Measurements from ENCODE around the gene BPIFA1. TPM values are rescaled to one million over a fixed set of nuclear protein-coding genes. Genes with fewer than 3 reads are reported as not detected.

Gene BPIFA1
- total and polyA plus RNA-seq, 9 of the 15 experiments (the other 6 are each of a cell fraction or from before 2014, with no cell fraction given), result not detected

DNA sequence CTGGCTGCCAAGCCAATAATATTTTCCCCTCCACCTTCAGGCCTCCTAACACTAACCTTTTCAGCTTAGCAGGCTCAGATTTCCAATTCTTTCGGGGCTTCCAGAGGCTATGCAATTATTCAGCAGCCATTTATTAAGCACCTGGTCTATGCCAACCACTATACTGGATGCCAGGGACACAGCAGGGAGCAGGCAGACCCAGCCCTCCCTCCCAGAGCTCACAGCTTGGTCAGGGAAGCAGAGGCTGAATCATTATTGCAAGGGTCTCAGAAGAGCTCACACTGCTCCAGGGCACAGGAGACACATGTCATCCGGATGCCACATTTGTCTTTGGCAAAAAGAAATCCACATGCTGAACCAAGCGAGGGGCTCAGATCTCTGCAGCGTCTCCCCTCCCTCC lies 48.5 kb downstream of the BPIFA1 start:
- H3K4me1 ChIP-seq (replicated peaks in 1 of 2; ENCODE audit: control insufficient read depth in 2 of 2, insufficient read depth in 2 of 2, low read length in 2 of 2), result no peaks in the 10 kb centered on the region
- no peak overlapping the region for H2AFZ ChIP-seq (ENCODE audit: low read depth, low read length)
- in situ Hi-C loops (cut with MboI), result no loop called here
- ChIA-PET POLR2A (interaction anchor here (1.2 kb wide), 1 partner anchor 70 kb away, joined by 5 read pairs; no protein-coding TSS in a partner anchor), CTCF (ENCODE audit: low intra/inter-chr PET ratio) (no interaction called here)
- intact Hi-C loops (cut with micrococcal nuclease), result no loop called here
- no peak overlapping the region for H3K9ac ChIP-seq (ENCODE audit: insufficient read depth in 1 of 2, low read depth in 2 of 2, low read length in 2 of 2)
- no peak overlapping the region for H3K4me2 ChIP-seq (ENCODE audit: insufficient read depth, low read length)
- H4K20me1 ChIP-seq (replicated peaks; ENCODE audit: control insufficient read depth, insufficient read depth, low read length), result peaks cover 11% of the 10 kb centered on the region; the same call in 1 of the 2 replicates
- no peak for ATAC-seq
- peaks cover 10 to 76% of the 10 kb centered on the region in 2 experiments; a peak in 3 of 5 replicates for H3K27me3 ChIP-seq (ENCODE audit: control insufficient read depth in 2 of 2, insufficient read depth in 2 of 2, low read length in 2 of 2)
- H3K9me3 ChIP-seq (replicated peaks; ENCODE audit: control insufficient read depth, insufficient read depth, low read depth, low read length), result no peaks in the 10 kb centered on the region
- H3K27ac ChIP-seq (ENCODE audit: extremely low read depth, low read depth, low read length), result no peak overlapping the region
- DNase-seq (ENCODE audit: extremely low read depth in 1 of 4, low spot score in 3 of 4), result no peak
- H3K9me1 ChIP-seq (ENCODE audit: control insufficient read depth, insufficient read depth, low read length), result no peaks in the 10 kb centered on the region
- WGBS (ENCODE audit: insufficient coverage, low coverage, missing lambda C conversion rate), result 0% methylated on average over 3 of the region's 4 CpGs
- no peaks in the 10 kb centered on the region for H3K79me2 ChIP-seq (ENCODE audit: control insufficient read depth, insufficient read depth, low read length)
- no peak for FAIRE-seq
- no TSS peak for BruUV-seq (replicated peaks)
- no peaks in the 10 kb centered on the region for H3K36me3 ChIP-seq (ENCODE audit: control insufficient read depth, insufficient read depth, low read length)
- H3K4me3 ChIP-seq, result no peak overlapping the region
- TF ChIP-seq ZKSCAN1 (IDR thresholded peaks at IDR 0.05; ENCODE audit: low read depth, low read length) (no peak), NR2C1 (IDR thresholded peaks at IDR 0.05) (no peak), NR2C1 (tag; IDR thresholded peaks at IDR 0.05) (no peak), ZNF436 (CRISPR knock-in tag; IDR thresholded peaks at IDR 0.05) (no peak), ZNF79 (CRISPR knock-in tag; IDR thresholded peaks at IDR 0.05; ENCODE audit: low read depth) (no peak), ZEB2 (IDR thresholded peaks at IDR 0.05) (no peak), STAT5B (CRISPR knock-in tag; IDR thresholded peaks at IDR 0.05) (no peak)
- TF ChIP-seq, protein P1, sequence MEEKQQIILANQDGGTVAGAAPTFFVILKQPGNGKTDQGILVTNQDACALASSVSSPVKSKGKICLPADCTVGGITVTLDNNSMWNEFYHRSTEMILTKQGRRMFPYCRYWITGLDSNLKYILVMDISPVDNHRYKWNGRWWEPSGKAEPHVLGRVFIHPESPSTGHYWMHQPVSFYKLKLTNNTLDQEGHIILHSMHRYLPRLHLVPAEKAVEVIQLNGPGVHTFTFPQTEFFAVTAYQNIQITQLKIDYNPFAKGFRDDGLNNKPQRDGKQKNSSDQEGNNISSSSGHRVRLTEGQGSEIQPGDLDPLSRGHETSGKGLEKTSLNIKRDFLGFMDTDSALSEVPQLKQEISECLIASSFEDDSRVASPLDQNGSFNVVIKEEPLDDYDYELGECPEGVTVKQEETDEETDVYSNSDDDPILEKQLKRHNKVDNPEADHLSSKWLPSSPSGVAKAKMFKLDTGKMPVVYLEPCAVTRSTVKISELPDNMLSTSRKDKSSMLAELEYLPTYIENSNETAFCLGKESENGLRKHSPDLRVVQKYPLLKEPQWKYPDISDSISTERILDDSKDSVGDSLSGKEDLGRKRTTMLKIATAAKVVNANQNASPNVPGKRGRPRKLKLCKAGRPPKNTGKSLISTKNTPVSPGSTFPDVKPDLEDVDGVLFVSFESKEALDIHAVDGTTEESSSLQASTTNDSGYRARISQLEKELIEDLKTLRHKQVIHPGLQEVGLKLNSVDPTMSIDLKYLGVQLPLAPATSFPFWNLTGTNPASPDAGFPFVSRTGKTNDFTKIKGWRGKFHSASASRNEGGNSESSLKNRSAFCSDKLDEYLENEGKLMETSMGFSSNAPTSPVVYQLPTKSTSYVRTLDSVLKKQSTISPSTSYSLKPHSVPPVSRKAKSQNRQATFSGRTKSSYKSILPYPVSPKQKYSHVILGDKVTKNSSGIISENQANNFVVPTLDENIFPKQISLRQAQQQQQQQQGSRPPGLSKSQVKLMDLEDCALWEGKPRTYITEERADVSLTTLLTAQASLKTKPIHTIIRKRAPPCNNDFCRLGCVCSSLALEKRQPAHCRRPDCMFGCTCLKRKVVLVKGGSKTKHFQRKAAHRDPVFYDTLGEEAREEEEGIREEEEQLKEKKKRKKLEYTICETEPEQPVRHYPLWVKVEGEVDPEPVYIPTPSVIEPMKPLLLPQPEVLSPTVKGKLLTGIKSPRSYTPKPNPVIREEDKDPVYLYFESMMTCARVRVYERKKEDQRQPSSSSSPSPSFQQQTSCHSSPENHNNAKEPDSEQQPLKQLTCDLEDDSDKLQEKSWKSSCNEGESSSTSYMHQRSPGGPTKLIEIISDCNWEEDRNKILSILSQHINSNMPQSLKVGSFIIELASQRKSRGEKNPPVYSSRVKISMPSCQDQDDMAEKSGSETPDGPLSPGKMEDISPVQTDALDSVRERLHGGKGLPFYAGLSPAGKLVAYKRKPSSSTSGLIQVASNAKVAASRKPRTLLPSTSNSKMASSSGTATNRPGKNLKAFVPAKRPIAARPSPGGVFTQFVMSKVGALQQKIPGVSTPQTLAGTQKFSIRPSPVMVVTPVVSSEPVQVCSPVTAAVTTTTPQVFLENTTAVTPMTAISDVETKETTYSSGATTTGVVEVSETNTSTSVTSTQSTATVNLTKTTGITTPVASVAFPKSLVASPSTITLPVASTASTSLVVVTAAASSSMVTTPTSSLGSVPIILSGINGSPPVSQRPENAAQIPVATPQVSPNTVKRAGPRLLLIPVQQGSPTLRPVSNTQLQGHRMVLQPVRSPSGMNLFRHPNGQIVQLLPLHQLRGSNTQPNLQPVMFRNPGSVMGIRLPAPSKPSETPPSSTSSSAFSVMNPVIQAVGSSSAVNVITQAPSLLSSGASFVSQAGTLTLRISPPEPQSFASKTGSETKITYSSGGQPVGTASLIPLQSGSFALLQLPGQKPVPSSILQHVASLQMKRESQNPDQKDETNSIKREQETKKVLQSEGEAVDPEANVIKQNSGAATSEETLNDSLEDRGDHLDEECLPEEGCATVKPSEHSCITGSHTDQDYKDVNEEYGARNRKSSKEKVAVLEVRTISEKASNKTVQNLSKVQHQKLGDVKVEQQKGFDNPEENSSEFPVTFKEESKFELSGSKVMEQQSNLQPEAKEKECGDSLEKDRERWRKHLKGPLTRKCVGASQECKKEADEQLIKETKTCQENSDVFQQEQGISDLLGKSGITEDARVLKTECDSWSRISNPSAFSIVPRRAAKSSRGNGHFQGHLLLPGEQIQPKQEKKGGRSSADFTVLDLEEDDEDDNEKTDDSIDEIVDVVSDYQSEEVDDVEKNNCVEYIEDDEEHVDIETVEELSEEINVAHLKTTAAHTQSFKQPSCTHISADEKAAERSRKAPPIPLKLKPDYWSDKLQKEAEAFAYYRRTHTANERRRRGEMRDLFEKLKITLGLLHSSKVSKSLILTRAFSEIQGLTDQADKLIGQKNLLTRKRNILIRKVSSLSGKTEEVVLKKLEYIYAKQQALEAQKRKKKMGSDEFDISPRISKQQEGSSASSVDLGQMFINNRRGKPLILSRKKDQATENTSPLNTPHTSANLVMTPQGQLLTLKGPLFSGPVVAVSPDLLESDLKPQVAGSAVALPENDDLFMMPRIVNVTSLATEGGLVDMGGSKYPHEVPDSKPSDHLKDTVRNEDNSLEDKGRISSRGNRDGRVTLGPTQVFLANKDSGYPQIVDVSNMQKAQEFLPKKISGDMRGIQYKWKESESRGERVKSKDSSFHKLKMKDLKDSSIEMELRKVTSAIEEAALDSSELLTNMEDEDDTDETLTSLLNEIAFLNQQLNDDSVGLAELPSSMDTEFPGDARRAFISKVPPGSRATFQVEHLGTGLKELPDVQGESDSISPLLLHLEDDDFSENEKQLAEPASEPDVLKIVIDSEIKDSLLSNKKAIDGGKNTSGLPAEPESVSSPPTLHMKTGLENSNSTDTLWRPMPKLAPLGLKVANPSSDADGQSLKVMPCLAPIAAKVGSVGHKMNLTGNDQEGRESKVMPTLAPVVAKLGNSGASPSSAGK (IDR thresholded peaks at IDR 0.05), result no peak

Data from K562 (cell line).